ENCODE results near the gene JMJD8.

Gene JMJD8

GRCh38 chr16:659618-660017 lies 24.5 kb downstream of the JMJD8 start:
- in situ Hi-C loops (cut with HindIII; ENCODE audit: low pct_ligation_motif_present, low sequenced_read_pairs), result no loop called here
- Histone ChIP-seq H3K27ac (no peak overlapping the region), H3K36me3 (replicated peaks) (peaks cover 8% of the 10 kb centered on the region), H3K4me3 (ENCODE audit: low read depth, low read length) (no peak overlapping the region), H3K27me3 (replicated peaks) (no peaks in the 10 kb centered on the region)
- TF ChIP-seq CTCF (IDR thresholded peaks at IDR 0.05; ENCODE audit: low read depth, low read length, missing control alignments), result no peak
- DNase-seq, result no peak

GRCh38 chr16:658679-659571 lies 25.2 kb downstream of the JMJD8 start:
- Histone ChIP-seq H3K27ac (no peak overlapping the region), H3K27me3 (replicated peaks) (no peaks in the 10 kb centered on the region), H3K36me3 (replicated peaks) (peaks cover 8% of the 10 kb centered on the region), H3K4me3 (ENCODE audit: low read depth, low read length) (no peak overlapping the region)
- DNase-seq, result no peak
- in situ Hi-C loops (cut with HindIII; ENCODE audit: low pct_ligation_motif_present, low sequenced_read_pairs), result no loop called here
- peak; percentile 37 for TF ChIP-seq CTCF (IDR thresholded peaks at IDR 0.05; ENCODE audit: low read depth, low read length, missing control alignments)

GRCh38 chr16:657487-657886 lies 26.6 kb downstream of the JMJD8 start:
- H3K27ac ChIP-seq, result no peak overlapping the region
- no peaks in the 10 kb centered on the region for H3K27me3 ChIP-seq (replicated peaks)
- TF ChIP-seq CTCF (IDR thresholded peaks at IDR 0.05; ENCODE audit: low read depth, low read length, missing control alignments), result no peak
- DNase-seq, result no peak
- H3K4me3 ChIP-seq (ENCODE audit: low read depth, low read length), result no peak overlapping the region
- H3K36me3 ChIP-seq (replicated peaks), result peaks cover 8% of the 10 kb centered on the region
- in situ Hi-C loops (cut with HindIII; ENCODE audit: low pct_ligation_motif_present, low sequenced_read_pairs), result no loop called here

- in situ Hi-C loops (cut with HindIII; ENCODE audit: low pct_ligation_motif_present, low sequenced_read_pairs), result no loop called here
- no peak for TF ChIP-seq CTCF (IDR thresholded peaks at IDR 0.05; ENCODE audit: low read depth, low read length, missing control alignments)
- no peak for DNase-seq
- Histone ChIP-seq H3K36me3 (replicated peaks) (peaks cover 8% of the 10 kb centered on the region), H3K27ac (no peak overlapping the region), H3K4me3 (ENCODE audit: low read depth, low read length) (no peak overlapping the region), H3K27me3 (replicated peaks) (no peaks in the 10 kb centered on the region)
Measured at GRCh38 chr16:654034-654433, 30.1 kb downstream of the JMJD8 start.

GRCh38 chr16:652454-653305 lies 31.5 kb downstream of the JMJD8 start:
- no peaks in the 10 kb centered on the region for H3K27me3 ChIP-seq (replicated peaks)
- in situ Hi-C loops (cut with HindIII; ENCODE audit: low pct_ligation_motif_present, low sequenced_read_pairs), result no loop called here
- no peak for DNase-seq
- no peak for TF ChIP-seq CTCF (IDR thresholded peaks at IDR 0.05; ENCODE audit: low read depth, low read length, missing control alignments)
- no peak overlapping the region for H3K27ac ChIP-seq
- H3K36me3 ChIP-seq (replicated peaks), result peaks cover 2% of the 10 kb centered on the region
- no peak overlapping the region for H3K4me3 ChIP-seq (ENCODE audit: low read depth, low read length)
